OCI-LY7 (cell line): Measurements from ENCODE around the gene PTPRS.

Experiments
- EZH2phosphoT487 ChIP-seq: fragments of 200-600 bp; sonication (generic); IDR thresholded peaks from 2 replicates; pipeline ENCODE4 v1.6.1; 2018; ENCODE audit warnings: low read depth, borderline replicate concordance, mild to moderate bottlenecking, mixed run types, antibody characterized with exemption, low read length, moderate library complexity, mixed read lengths
- TF ChIP-seq, protein P1 (sequence below): fragments of 200-600 bp; sonication (generic); conservative IDR thresholded peaks from 2 replicates; pipeline ENCODE4 v1.5.1; 2014; ENCODE audit warnings: mild to moderate bottlenecking, antibody characterized with exemption, low read length, moderate library complexity, mixed read lengths

DNA sequence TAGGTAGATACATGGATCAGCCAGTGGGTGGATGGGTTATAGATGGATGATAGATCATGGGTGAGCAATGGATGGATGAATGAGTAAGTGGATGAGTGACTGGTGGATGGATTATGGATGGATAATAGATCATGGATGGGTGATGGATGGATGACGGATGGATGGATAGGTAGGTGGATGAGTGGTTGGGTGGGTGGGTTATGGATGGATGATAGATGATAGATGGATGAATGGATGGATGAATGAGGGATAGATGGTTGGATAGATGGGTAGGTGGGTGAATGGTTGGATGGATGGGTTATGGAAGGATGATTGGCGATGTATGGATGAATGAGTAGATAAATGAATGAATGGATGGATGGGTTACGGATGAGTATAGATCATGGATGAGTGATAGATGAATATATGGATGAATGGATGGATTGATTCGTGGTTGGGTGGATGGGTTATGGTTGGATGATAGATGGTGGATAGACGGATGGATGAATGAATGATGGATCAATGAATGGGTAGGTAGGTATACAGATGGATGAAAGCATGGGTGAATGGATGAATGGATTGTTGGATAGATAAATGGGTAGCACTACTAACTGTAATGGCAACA lies 27.0 kb upstream of the PTPRS start:
- TF ChIP-seq, protein P1, sequence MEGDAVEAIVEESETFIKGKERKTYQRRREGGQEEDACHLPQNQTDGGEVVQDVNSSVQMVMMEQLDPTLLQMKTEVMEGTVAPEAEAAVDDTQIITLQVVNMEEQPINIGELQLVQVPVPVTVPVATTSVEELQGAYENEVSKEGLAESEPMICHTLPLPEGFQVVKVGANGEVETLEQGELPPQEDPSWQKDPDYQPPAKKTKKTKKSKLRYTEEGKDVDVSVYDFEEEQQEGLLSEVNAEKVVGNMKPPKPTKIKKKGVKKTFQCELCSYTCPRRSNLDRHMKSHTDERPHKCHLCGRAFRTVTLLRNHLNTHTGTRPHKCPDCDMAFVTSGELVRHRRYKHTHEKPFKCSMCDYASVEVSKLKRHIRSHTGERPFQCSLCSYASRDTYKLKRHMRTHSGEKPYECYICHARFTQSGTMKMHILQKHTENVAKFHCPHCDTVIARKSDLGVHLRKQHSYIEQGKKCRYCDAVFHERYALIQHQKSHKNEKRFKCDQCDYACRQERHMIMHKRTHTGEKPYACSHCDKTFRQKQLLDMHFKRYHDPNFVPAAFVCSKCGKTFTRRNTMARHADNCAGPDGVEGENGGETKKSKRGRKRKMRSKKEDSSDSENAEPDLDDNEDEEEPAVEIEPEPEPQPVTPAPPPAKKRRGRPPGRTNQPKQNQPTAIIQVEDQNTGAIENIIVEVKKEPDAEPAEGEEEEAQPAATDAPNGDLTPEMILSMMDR: no peak
- no peak for TF ChIP-seq EZH2phosphoT487
